Neural progenitor cell (in vitro differentiated cells): ENCODE results near the gene DRAXIN. TPM values are rescaled to one million over a fixed set of nuclear protein-coding genes. Genes with fewer than 3 reads are reported as not detected.

Source experiments
- DNase-seq: peaks from one replicate; pipeline ENCODE4 v3.0.0-alpha.2; 2016; ENCODE audit warnings: low spot score
- H2AFZ ChIP-seq: fragments of 200-600 bp; sonication (generic); replicated peaks from 2 replicates; pipeline ENCODE4 v1.6.1; 2016; ENCODE audit warnings: antibody characterized with exemption
- H3F3A ChIP-seq: fragments of 200-600 bp; sonication (generic); 2 replicates; pipeline ENCODE4 v1.6.1; 2016; ENCODE audit warnings: antibody characterized with exemption, low read depth
- H3K27ac ChIP-seq: fragments of 200-600 bp; sonication (generic); 2 replicates; pipeline ENCODE4 v1.5.1; 2016; ENCODE audit warnings: mild to moderate bottlenecking
- H3K27me3 ChIP-seq: fragments of 200-600 bp; sonication (generic); 2 replicates; pipeline ENCODE4 v1.6.1; 2016; ENCODE audit warnings: mild to moderate bottlenecking, moderate library complexity
- H3K36me3 ChIP-seq: fragments of 200-600 bp; sonication (generic); 2 replicates; pipeline ENCODE4 v1.5.1; 2016
- H3K4me1 ChIP-seq: fragments of 200-600 bp; sonication (generic); 2 replicates; pipeline ENCODE4 v1.6.1; 2016; ENCODE audit warnings: mixed run types
- H3K4me2 ChIP-seq: fragments of 200-600 bp; sonication (generic); 2 replicates; pipeline ENCODE4 v1.6.1; 2016
- H3K4me3 ChIP-seq: fragments of 200-600 bp; sonication (generic); 2 replicates; pipeline ENCODE4 v1.5.1; 2016
- H3K79me2 ChIP-seq: fragments of 200-600 bp; sonication (generic); 2 replicates; pipeline ENCODE4 v1.6.1; 2016; ENCODE audit warnings: low read depth
- H3K9ac ChIP-seq: fragments of 200-600 bp; sonication (generic); 2 replicates; pipeline ENCODE4 v1.6.1; 2016
- H3K9me3 ChIP-seq: fragments of 200-600 bp; sonication (generic); 2 replicates; pipeline ENCODE4 v1.5.1; 2016; ENCODE audit warnings: low read depth
- H4K20me1 ChIP-seq: fragments of 200-600 bp; sonication (generic); 2 replicates; pipeline ENCODE4 v1.6.1; 2016; ENCODE audit warnings: low read depth
- H3K27ac Mint-ChIP-seq: 3 replicates; pipeline ENCODE4 v1.8.0; 2021; ENCODE audit warnings: mixed read lengths
- H3K27me3 Mint-ChIP-seq: 2 replicates; pipeline ENCODE4 v1.8.0; 2022; ENCODE audit warnings: low read depth, mild to moderate bottlenecking, inconsistent platforms, moderate library complexity, mixed read lengths; ENCODE audit not compliant: insufficient read depth
- H3K36me3 Mint-ChIP-seq: 3 replicates; pipeline ENCODE4 v1.8.0; 2021; ENCODE audit warnings: mixed read lengths
- H3K4me1 Mint-ChIP-seq: 3 replicates; pipeline ENCODE4 v1.8.0; 2021; ENCODE audit warnings: mixed read lengths
- H3K4me3 Mint-ChIP-seq: 3 replicates; pipeline ENCODE4 v1.8.0; 2021; ENCODE audit warnings: mild to moderate bottlenecking, moderate library complexity, mixed read lengths
- H3K9me3 Mint-ChIP-seq: 3 replicates; pipeline ENCODE4 v1.8.0; 2020; ENCODE audit warnings: mixed read lengths
- CTCF ChIP-seq: fragments of 200-600 bp; sonication (generic); IDR thresholded peaks from 2 replicates; pipeline ENCODE4 v1.5.1; 2017; ENCODE audit warnings: antibody characterized with exemption, mild to moderate bottlenecking
- EZH2 ChIP-seq: fragments of 200-600 bp; sonication (generic); IDR thresholded peaks from 2 replicates; pipeline ENCODE4 v1.6.1; 2017; ENCODE audit warnings: antibody characterized with exemption, mild to moderate bottlenecking, moderate library complexity
- EZH2phosphoT487 ChIP-seq: fragments of 200-600 bp; sonication (generic); IDR thresholded peaks from 2 replicates; pipeline ENCODE4 v1.6.1; 2017; ENCODE audit warnings: antibody characterized with exemption
- total RNA-seq: library from RNA; depleted of rRNA; stranded (reverse); fragments of >200 nt; gene quantifications from 2 replicates; pipeline ENCODE4 v1.2.3, GENCODE V29; 2015; ENCODE audit warnings: low replicate concordance

DRAXIN gene
- total RNA-seq, 1 donor from 2014 or later: 27.1 TPM

- peaks cover 9% of the 10 kb centered on the region for H3K27me3 Mint-ChIP-seq
- Histone ChIP-seq H3K4me3 (no peak overlapping the region), H3K27ac (no peak overlapping the region), H2AFZ (no peak overlapping the region), H4K20me1 (peaks cover 4% of the 10 kb centered on the region), H3K4me2 (no peak overlapping the region), H3F3A (peaks cover 10% of the 10 kb centered on the region), H3K79me2 (no peaks in the 10 kb centered on the region), H3K27me3 (peaks cover 24% of the 10 kb centered on the region), H3K9ac (no peak overlapping the region), H3K36me3 (no peaks in the 10 kb centered on the region), H3K4me1 (no peaks in the 10 kb centered on the region), H3K9me3 (no peaks in the 10 kb centered on the region)
- H3K9me3 Mint-ChIP-seq: no peaks in the 10 kb centered on the region
- H3K4me1 Mint-ChIP-seq: peaks cover 5% of the 10 kb centered on the region
- TF ChIP-seq EZH2: no peak
- no peak for TF ChIP-seq EZH2phosphoT487
- no peak for TF ChIP-seq CTCF
- H3K36me3 Mint-ChIP-seq: peaks cover 6% of the 10 kb centered on the region
- no peak for DNase-seq
- no peak overlapping the region for H3K27ac Mint-ChIP-seq
- H3K4me3 Mint-ChIP-seq: no peak overlapping the region
Observed at GRCh38 chr1:11668516-11668915, 23.0 kb upstream of the DRAXIN start.

- Mint-ChIP-seq H3K9me3 (no peaks in the 10 kb centered on the region), H3K36me3 (peaks cover 9% of the 10 kb centered on the region), H3K4me1 (peaks cover 5% of the 10 kb centered on the region), H3K4me3 (no peak overlapping the region), H3K27ac (no peak overlapping the region), H3K27me3 (peaks cover 5% of the 10 kb centered on the region)
- no peak for DNase-seq
- no peaks in the 10 kb centered on the region for H3K9me3 ChIP-seq
- H3K36me3 ChIP-seq: no peaks in the 10 kb centered on the region
- no peaks in the 10 kb centered on the region for H3K79me2 ChIP-seq
- no peak overlapping the region for H3K27ac ChIP-seq
- TF ChIP-seq EZH2 (no peak), EZH2phosphoT487 (no peak), CTCF (no peak)
- peaks cover 2% of the 10 kb centered on the region for H3K27me3 ChIP-seq
- H3K4me3 ChIP-seq: no peak overlapping the region
- H3K4me1 ChIP-seq: no peaks in the 10 kb centered on the region
- H2AFZ ChIP-seq: no peak overlapping the region
- H4K20me1 ChIP-seq: peaks cover 3% of the 10 kb centered on the region
- H3F3A ChIP-seq: no peaks in the 10 kb centered on the region
- no peak overlapping the region for H3K4me2 ChIP-seq
- no peak overlapping the region for H3K9ac ChIP-seq
Observed at GRCh38 chr1:11670747-11671146, 20.8 kb upstream of the DRAXIN start.

- Mint-ChIP-seq H3K4me3 (no peak overlapping the region), H3K9me3 (no peaks in the 10 kb centered on the region), H3K36me3 (peaks cover 10% of the 10 kb centered on the region), H3K4me1 (peaks cover 5% of the 10 kb centered on the region), H3K27ac (no peak overlapping the region), H3K27me3 (peaks cover 3% of the 10 kb centered on the region)
- Histone ChIP-seq H2AFZ (no peak overlapping the region), H3K36me3 (no peaks in the 10 kb centered on the region), H3K27ac (no peak overlapping the region), H3K4me3 (no peak overlapping the region), H3K9me3 (no peaks in the 10 kb centered on the region), H3K4me2 (no peak overlapping the region), H3K9ac (no peak overlapping the region), H3K79me2 (no peaks in the 10 kb centered on the region), H3K27me3 (no peaks in the 10 kb centered on the region), H3K4me1 (no peaks in the 10 kb centered on the region), H4K20me1 (peaks cover 4% of the 10 kb centered on the region), H3F3A (no peaks in the 10 kb centered on the region)
- DNase-seq: no peak
- TF ChIP-seq EZH2phosphoT487 (no peak), EZH2 (no peak), CTCF (no peak)
Observed at GRCh38 chr1:11671205-11671543, 20.3 kb upstream of the DRAXIN start.
